ENCODE data around the gene CABLES2.

CABLES2 gene

GRCh38 chr20:62407221-62407992, at the start of gene CABLES2:
Gene CABLES2 (minus strand): TSS chr20:62407285. CDS start chr20:62407276, 9 bp downstream.
- DNase-seq (ENCODE audit: extremely low read depth, low read depth) = peak; percentile 81
- TF ChIP-seq, protein P1, sequence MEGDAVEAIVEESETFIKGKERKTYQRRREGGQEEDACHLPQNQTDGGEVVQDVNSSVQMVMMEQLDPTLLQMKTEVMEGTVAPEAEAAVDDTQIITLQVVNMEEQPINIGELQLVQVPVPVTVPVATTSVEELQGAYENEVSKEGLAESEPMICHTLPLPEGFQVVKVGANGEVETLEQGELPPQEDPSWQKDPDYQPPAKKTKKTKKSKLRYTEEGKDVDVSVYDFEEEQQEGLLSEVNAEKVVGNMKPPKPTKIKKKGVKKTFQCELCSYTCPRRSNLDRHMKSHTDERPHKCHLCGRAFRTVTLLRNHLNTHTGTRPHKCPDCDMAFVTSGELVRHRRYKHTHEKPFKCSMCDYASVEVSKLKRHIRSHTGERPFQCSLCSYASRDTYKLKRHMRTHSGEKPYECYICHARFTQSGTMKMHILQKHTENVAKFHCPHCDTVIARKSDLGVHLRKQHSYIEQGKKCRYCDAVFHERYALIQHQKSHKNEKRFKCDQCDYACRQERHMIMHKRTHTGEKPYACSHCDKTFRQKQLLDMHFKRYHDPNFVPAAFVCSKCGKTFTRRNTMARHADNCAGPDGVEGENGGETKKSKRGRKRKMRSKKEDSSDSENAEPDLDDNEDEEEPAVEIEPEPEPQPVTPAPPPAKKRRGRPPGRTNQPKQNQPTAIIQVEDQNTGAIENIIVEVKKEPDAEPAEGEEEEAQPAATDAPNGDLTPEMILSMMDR (IDR thresholded peaks at IDR 0.05; ENCODE audit: low read depth, low read length) = no peak

DNA sequence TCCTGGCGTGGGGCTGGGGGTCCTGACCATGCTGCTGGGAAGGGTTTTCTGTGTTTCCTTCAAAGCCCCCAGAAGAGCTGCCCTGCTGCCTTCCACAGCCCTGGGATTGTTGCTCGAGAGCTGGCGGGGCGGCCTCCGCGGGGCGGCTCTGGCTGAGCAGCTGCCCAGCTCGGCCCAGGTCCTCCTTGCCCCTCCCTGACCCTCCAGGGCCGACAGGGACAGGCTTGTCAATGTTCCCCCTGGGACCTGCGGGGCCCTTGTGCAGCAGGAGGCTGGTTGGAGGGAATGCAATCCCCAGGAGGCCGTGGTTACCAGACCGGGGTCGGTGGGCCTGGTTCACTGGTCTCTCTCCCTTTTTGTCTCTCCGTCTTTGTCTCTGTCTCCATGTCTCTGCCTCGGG, 48.8 kb upstream of the CABLES2 start:
- TF ChIP-seq, protein P1 (IDR thresholded peaks at IDR 0.05; ENCODE audit: low read depth, low read length) = no peak
- DNase-seq (ENCODE audit: extremely low read depth, low read depth) = no peak

- DNase-seq (ENCODE audit: extremely low read depth, low read depth) = no peak
- TF ChIP-seq, protein P1 (IDR thresholded peaks at IDR 0.05; ENCODE audit: low read depth, low read length) = no peak
Measured at GRCh38 chr20:62454904-62455636, 48.0 kb upstream of the CABLES2 start.

GRCh38 chr20:62453186-62453808, 46.2 kb upstream of the CABLES2 start:
- TF ChIP-seq, protein P1 (IDR thresholded peaks at IDR 0.05; ENCODE audit: low read depth, low read length) = no peak
- DNase-seq (ENCODE audit: extremely low read depth, low read depth) = no peak

DNA sequence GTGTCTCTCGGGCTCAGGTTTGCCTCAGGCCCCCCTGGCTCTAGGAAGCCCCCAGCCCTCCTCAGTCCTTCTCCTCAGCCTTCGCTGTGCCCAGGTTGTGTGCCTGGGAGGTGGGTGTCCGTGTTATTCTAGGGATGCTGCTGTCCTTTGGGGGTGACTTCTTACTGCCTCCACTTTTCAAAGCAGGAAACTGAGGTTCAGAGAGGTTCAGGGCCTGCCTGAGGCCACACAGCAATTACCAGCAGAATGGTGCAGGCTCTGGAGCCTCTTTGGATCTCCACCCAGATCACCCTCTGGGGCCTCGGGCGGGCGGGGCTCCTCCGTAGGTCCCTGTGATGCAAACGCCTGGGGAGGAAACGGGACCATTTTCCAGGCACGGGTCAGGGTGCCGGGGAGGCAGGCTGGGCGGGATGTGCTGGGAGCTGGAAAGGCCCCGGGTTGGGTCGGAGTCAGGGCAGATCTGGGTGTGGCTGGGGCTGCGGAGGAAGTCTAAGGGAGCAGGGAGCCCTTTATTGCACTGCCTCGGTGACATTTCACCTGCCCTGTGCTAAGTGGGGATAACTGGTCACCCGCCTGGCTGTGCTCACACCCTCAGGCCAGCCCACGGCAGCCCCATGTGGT, 45.5 kb upstream of the CABLES2 start:
- no peak for DNase-seq (ENCODE audit: extremely low read depth, low read depth)
- TF ChIP-seq, protein P1 (IDR thresholded peaks at IDR 0.05; ENCODE audit: low read depth, low read length) = no peak

- no peak for DNase-seq (ENCODE audit: extremely low read depth, low read depth)
- TF ChIP-seq, protein P1 (IDR thresholded peaks at IDR 0.05; ENCODE audit: low read depth, low read length) = no peak
Measured at GRCh38 chr20:62451970-62452369, 44.9 kb upstream of the CABLES2 start.

Data from AG09319 (cell line).